Measurements from ENCODE around the gene DDX11. TPM values are rescaled to one million over a fixed set of nuclear protein-coding genes. Genes with fewer than 3 reads are reported as not detected.
"Not testable (repeated sequence)": the region's sequence is repeated elsewhere in the genome, so short reads cannot be mapped to it uniquely, and the experiment has no call there.

Gene DDX11
- total RNA-seq, 1 experiment from 2014 or later: 53.8 TPM

GRCh38 chr12:31037931-31038330 is 35.7 kb upstream of the DDX11 start:
- DNase-seq (peak; percentile 31), ATAC-seq (no peak)
- no peaks in the 10 kb centered on the region for H3K9me3 ChIP-seq (ENCODE audit: low read length)
- intact Hi-C loops (cut with micrococcal nuclease): loop anchor here (10.0 kb wide), 1 partner anchor 53 kb away; no protein-coding TSS in a partner anchor
- POLR2A ChIA-PET (ENCODE audit: unreplicated experiment): no interaction called here
- peak overlapping the region; percentile 18; the same call in 1 of the 2 replicates for H3K27ac ChIP-seq (ENCODE audit: low read length)
- no peaks in the 10 kb centered on the region for H3K27me3 ChIP-seq (ENCODE audit: low read length)
- no peaks in the 10 kb centered on the region for H3F3A ChIP-seq (ENCODE audit: low read length, unreplicated experiment)
- no peak overlapping the region for H3K4me3 ChIP-seq (ENCODE audit: low read length)
- CTCF ChIA-PET: no interaction called here
- H3K4me2 ChIP-seq (ENCODE audit: low read length): no peak overlapping the region
- no peak for TF ChIP-seq CTCF (conservative IDR thresholded peaks at IDR 0.05; ENCODE audit: low read depth, low read length)
- no peak for TF ChIP-seq EZH2phosphoT487 (IDR thresholded peaks at IDR 0.05; ENCODE audit: borderline replicate concordance, low read length)
- H4K20me1 ChIP-seq (ENCODE audit: low read length): no peaks in the 10 kb centered on the region
- H3K4me1 ChIP-seq (ENCODE audit: insufficient read depth, low read length): peaks cover 36% of the 10 kb centered on the region
- H2AFZ ChIP-seq (ENCODE audit: low read length): no peak overlapping the region
- BruUV-seq (replicated peaks): no TSS peak
- H3K79me2 ChIP-seq (ENCODE audit: low read length): no peaks in the 10 kb centered on the region
- H3K9me2 ChIP-seq (replicated peaks; ENCODE audit: low read length): no peaks in the 10 kb centered on the region
- no peak overlapping the region for H3K9ac ChIP-seq (ENCODE audit: low read length)
- H3K36me3 ChIP-seq (ENCODE audit: low read depth, low read length): no peaks in the 10 kb centered on the region

- ChIA-PET POLR2A (ENCODE audit: unreplicated experiment) (no interaction called here), CTCF (no interaction called here)
- Histone ChIP-seq H3K27ac (ENCODE audit: low read length) (no peak overlapping the region), H3K27me3 (ENCODE audit: low read length) (no peaks in the 10 kb centered on the region), H3K4me1 (ENCODE audit: insufficient read depth, low read length) (peaks cover 12% of the 10 kb centered on the region), H2AFZ (ENCODE audit: low read length) (no peak overlapping the region), H3K9me3 (ENCODE audit: low read length) (no peaks in the 10 kb centered on the region), H3K9me2 (replicated peaks; ENCODE audit: low read length) (no peaks in the 10 kb centered on the region), H3K4me3 (ENCODE audit: low read length) (no peak overlapping the region), H3K79me2 (ENCODE audit: low read length) (no peaks in the 10 kb centered on the region), H3F3A (ENCODE audit: low read length, unreplicated experiment) (no peaks in the 10 kb centered on the region), H3K36me3 (ENCODE audit: low read depth, low read length) (no peaks in the 10 kb centered on the region), H4K20me1 (ENCODE audit: low read length) (no peaks in the 10 kb centered on the region), H3K4me2 (ENCODE audit: low read length) (no peak overlapping the region), H3K9ac (ENCODE audit: low read length) (no peak overlapping the region)
- DNase-seq (no peak), ATAC-seq (no peak)
- TF ChIP-seq CTCF (conservative IDR thresholded peaks at IDR 0.05; ENCODE audit: low read depth, low read length) (no peak), EZH2 (IDR thresholded peaks at IDR 0.05; ENCODE audit: low read length, unreplicated experiment) (no peak), EZH2phosphoT487 (IDR thresholded peaks at IDR 0.05; ENCODE audit: borderline replicate concordance, low read length) (no peak)
- no TSS peak for BruUV-seq (replicated peaks)
- intact Hi-C loops (cut with micrococcal nuclease): no loop called here
These were observed 32.6 kb upstream of the DDX11 start for GRCh38 chr12:31041033-31041564.

- intact Hi-C loops (cut with micrococcal nuclease); BruUV-seq (replicated peaks); H3K4me3 ChIP-seq (ENCODE audit: low read length); H4K20me1 ChIP-seq (ENCODE audit: low read length); H3K27me3 ChIP-seq (ENCODE audit: low read length); H3K9me3 ChIP-seq (ENCODE audit: low read length); H3K27ac ChIP-seq (ENCODE audit: low read length); H3K9me2 ChIP-seq (replicated peaks; ENCODE audit: low read length); ATAC-seq; H2AFZ ChIP-seq (ENCODE audit: low read length); H3K9ac ChIP-seq (ENCODE audit: low read length); H3F3A ChIP-seq (ENCODE audit: low read length, unreplicated experiment); DNase-seq; POLR2A ChIA-PET (ENCODE audit: unreplicated experiment); H3K79me2 ChIP-seq (ENCODE audit: low read length); H3K36me3 ChIP-seq (ENCODE audit: low read depth, low read length); CTCF ChIA-PET; H3K4me2 ChIP-seq (ENCODE audit: low read length): not testable (repeated sequence)
- peaks cover 16% of the 10 kb centered on the region for H3K4me1 ChIP-seq (ENCODE audit: insufficient read depth, low read length)
These were observed 23.5 kb upstream of the DDX11 start for GRCh38 chr12:31050143-31050542.

- H3K36me3 ChIP-seq (ENCODE audit: low read depth, low read length); POLR2A ChIA-PET (ENCODE audit: unreplicated experiment); CTCF ChIA-PET; H3K9me2 ChIP-seq (replicated peaks; ENCODE audit: low read length); H3K9me3 ChIP-seq (ENCODE audit: low read length); H4K20me1 ChIP-seq (ENCODE audit: low read length); ATAC-seq; H3K79me2 ChIP-seq (ENCODE audit: low read length); intact Hi-C loops (cut with micrococcal nuclease); H3K4me2 ChIP-seq (ENCODE audit: low read length); H3K9ac ChIP-seq (ENCODE audit: low read length); H3K27ac ChIP-seq (ENCODE audit: low read length); H2AFZ ChIP-seq (ENCODE audit: low read length); H3F3A ChIP-seq (ENCODE audit: low read length, unreplicated experiment); H3K27me3 ChIP-seq (ENCODE audit: low read length); BruUV-seq (replicated peaks); H3K4me3 ChIP-seq (ENCODE audit: low read length): not testable (repeated sequence)
- DNase-seq: peak; percentile 37
- H3K4me1 ChIP-seq (ENCODE audit: insufficient read depth, low read length): peaks cover 16% of the 10 kb centered on the region
These were observed 23.1 kb upstream of the DDX11 start for GRCh38 chr12:31050548-31050947.

- H3K27me3 ChIP-seq (ENCODE audit: low read length); H3K9me3 ChIP-seq (ENCODE audit: low read length); intact Hi-C loops (cut with micrococcal nuclease); BruUV-seq (replicated peaks); H3K9ac ChIP-seq (ENCODE audit: low read length); H3F3A ChIP-seq (ENCODE audit: low read length, unreplicated experiment); ATAC-seq; POLR2A ChIA-PET (ENCODE audit: unreplicated experiment); H3K9me2 ChIP-seq (replicated peaks; ENCODE audit: low read length); H3K36me3 ChIP-seq (ENCODE audit: low read depth, low read length); H3K79me2 ChIP-seq (ENCODE audit: low read length); H3K4me3 ChIP-seq (ENCODE audit: low read length); DNase-seq; CTCF ChIA-PET; H2AFZ ChIP-seq (ENCODE audit: low read length); H4K20me1 ChIP-seq (ENCODE audit: low read length); H3K27ac ChIP-seq (ENCODE audit: low read length); H3K4me2 ChIP-seq (ENCODE audit: low read length): not testable (repeated sequence)
- H3K4me1 ChIP-seq (ENCODE audit: insufficient read depth, low read length): peaks cover 16% of the 10 kb centered on the region
These were observed 22.0 kb upstream of the DDX11 start for GRCh38 chr12:31051692-31052091.

Measured in PC-3 (cell line).